ENCODE results near the gene EIF4G2.

DNA sequence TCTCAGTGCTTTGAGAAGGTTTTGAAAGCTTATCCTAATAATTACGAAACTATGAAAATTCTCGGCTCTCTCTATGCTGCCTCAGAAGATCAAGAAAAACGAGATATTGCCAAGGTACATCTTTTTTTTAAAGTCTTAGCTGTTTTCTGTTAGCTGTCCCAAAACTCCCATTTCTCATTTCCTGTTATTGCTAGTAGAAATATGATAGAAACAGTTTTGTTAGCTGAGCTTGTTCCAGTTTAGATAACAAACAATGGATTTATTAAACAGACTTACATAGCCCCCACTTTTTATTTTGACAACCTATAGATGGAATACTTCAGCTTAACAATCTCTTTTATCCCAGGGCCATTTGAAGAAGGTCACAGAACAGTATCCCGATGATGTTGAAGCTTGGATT, 45.0 kb downstream of the EIF4G2 start:
- TF ChIP-seq, protein P1, sequence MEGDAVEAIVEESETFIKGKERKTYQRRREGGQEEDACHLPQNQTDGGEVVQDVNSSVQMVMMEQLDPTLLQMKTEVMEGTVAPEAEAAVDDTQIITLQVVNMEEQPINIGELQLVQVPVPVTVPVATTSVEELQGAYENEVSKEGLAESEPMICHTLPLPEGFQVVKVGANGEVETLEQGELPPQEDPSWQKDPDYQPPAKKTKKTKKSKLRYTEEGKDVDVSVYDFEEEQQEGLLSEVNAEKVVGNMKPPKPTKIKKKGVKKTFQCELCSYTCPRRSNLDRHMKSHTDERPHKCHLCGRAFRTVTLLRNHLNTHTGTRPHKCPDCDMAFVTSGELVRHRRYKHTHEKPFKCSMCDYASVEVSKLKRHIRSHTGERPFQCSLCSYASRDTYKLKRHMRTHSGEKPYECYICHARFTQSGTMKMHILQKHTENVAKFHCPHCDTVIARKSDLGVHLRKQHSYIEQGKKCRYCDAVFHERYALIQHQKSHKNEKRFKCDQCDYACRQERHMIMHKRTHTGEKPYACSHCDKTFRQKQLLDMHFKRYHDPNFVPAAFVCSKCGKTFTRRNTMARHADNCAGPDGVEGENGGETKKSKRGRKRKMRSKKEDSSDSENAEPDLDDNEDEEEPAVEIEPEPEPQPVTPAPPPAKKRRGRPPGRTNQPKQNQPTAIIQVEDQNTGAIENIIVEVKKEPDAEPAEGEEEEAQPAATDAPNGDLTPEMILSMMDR (IDR thresholded peaks at IDR 0.05): no peak
- no peak for TF ChIP-seq EZH2phosphoT487 (IDR thresholded peaks at IDR 0.05)
- TF ChIP-seq EZH2 (IDR thresholded peaks at IDR 0.05): no peak

All from neural progenitor cell (in vitro differentiated cells).